A549 (cell line): ENCODE measurements around the gene TRPM4. TPM values are rescaled to one million over a fixed set of nuclear protein-coding genes. Genes with fewer than 3 reads are reported as not detected.

ENCODE experiments used
- ATAC-seq, 2 experiments: fragments of 200-7000 bp in 1 of 2; fragments of >200 bp in 1 of 2; cut with Nextera tagmentation in 1 of 2; cut with Tn5 transposase in 1 of 2; 3 replicates each; pipeline versions ENCODE4 v1.8.0 to v1.9.1; 2018 to 2020; ENCODE audit warnings: mild to moderate bottlenecking in 1 of 2, moderate library complexity in 1 of 2
- CTCF ChIA-PET: fragments of 300-600 bp; sonication (Branson Sonifier 250); formaldehyde crosslinking; extraction: SDS; loops from one replicate; lab custom pipeline; 2021; ENCODE audit warnings: antibody characterized with exemption, inconsistent platforms; lab: Yijun Ruan, JAX
- POLR2A ChIA-PET: fragments of 350-600 bp; formaldehyde crosslinking; extraction: SDS; loops from one replicate; lab custom pipeline; 2021; ENCODE audit warnings: antibody characterized with exemption, inconsistent platforms; lab: Yijun Ruan, JAX
- DNase-seq, 2 experiments: peaks; one replicate each; pipeline versions ENCODE4 v3.0.0 to v3.0.0-alpha.2; 2011 to 2016; ENCODE audit warnings: low read depth in 1 of 2, low spot score in 1 of 2
- FAIRE-seq: peaks from 2 replicates; lab custom pipeline; 2011; peaks lifted over from hg19 to GRCh38; lab: Jason Lieb, UNC
- H3K27ac ChIP-seq, 2 experiments: fragments of >200 bp; sonication (Bioruptor Twin); formaldehyde crosslinking; 3 replicates each; pipeline ENCODE4 v1.5.1; 2016 to 2017
- H3K4me1 ChIP-seq: fragments of >200 bp; sonication (Bioruptor Twin); formaldehyde crosslinking; 3 replicates; pipeline ENCODE4 v1.6.1; 2016
- H3K4me2 ChIP-seq: fragments of >200 bp; sonication (Bioruptor Twin); formaldehyde crosslinking; 3 replicates; pipeline ENCODE4 v1.6.1; 2016
- H3K4me3 ChIP-seq: fragments of >200 bp; sonication (Bioruptor Twin); formaldehyde crosslinking; 3 replicates; pipeline ENCODE4 v1.5.1; 2016
- H3K9me3 ChIP-seq: fragments of >200 bp; sonication (Bioruptor Twin); formaldehyde crosslinking; 3 replicates; pipeline ENCODE4 v1.6.1; 2016
- EHF ChIP-seq: fragments of 250-450 bp; sonication (Bioruptor Pico); IDR thresholded peaks from 2 replicates; pipeline ENCODE4 v1.5.0; 2020; ENCODE audit warnings: mild to moderate bottlenecking
- ELK1 ChIP-seq: fragments of 150-350 bp; IDR thresholded peaks from 2 replicates; pipeline ENCODE4 v1.6.1; 2014; ENCODE audit warnings: low read depth, mild to moderate bottlenecking, low read length
- EP300 ChIP-seq, 2 experiments: fragments of >200 bp; sonication (Bioruptor Twin); formaldehyde crosslinking; IDR thresholded peaks; 2 replicates in 1 of 2; 3 replicates in 1 of 2; pipeline ENCODE4 v1.6.1; 2016 to 2017
- HEYL ChIP-seq: fragments of 250-450 bp; sonication (Bioruptor Pico); IDR thresholded peaks from 2 replicates; pipeline ENCODE4 v1.8.0; 2021; ENCODE audit warnings: mild to moderate bottlenecking, moderate library complexity
- MYC ChIP-seq: IDR thresholded peaks from 2 replicates; pipeline ENCODE4 v1.6.1; 2012; ENCODE audit warnings: mild to moderate bottlenecking, inconsistent platforms, low read length, improper control_type of control experiment, borderline replicate concordance
- SMC3 ChIP-seq: fragments of >200 bp; sonication (Bioruptor Twin); formaldehyde crosslinking; IDR thresholded peaks from 3 replicates; pipeline ENCODE4 v1.6.1; 2018; ENCODE audit warnings: inconsistent platforms
- TFCP2L1 ChIP-seq: fragments of 250-450 bp; sonication (Bioruptor Pico); IDR thresholded peaks from 2 replicates; pipeline ENCODE4 v1.5.0; 2021; ENCODE audit warnings: mild to moderate bottlenecking
- ZNF302 ChIP-seq: fragments of 250-450 bp; sonication (Bioruptor Pico); IDR thresholded peaks from 2 replicates; pipeline ENCODE4 v1.9.0; 2021; ENCODE audit warnings: inconsistent platforms, mild to moderate bottlenecking, moderate library complexity
- WGBS: methylation state at CpG from one replicate; pipeline ENCODE4 v1.1.6; 2017; ENCODE audit errors: missing lambda C conversion rate; 5-methylcytosine and 5-hydroxymethylcytosine counted together
- polyA plus RNA-seq, 4 experiments: library from polyadenylated mRNA; depleted of rRNA in 3 of 4; stranded (reverse); fragments of >200 nt; fragmentation: RNase III in 1 of 4; extraction: RNeasy Plus Mini Kit Qiagen cat#74134 plus additional on column Dnase treatment in 1 of 4; gene quantifications; 2 replicates in 3 of 4; 3 replicates in 1 of 4; pipeline ENCODE4 v1.2.3, GENCODE V29; 2011 to 2017
- TF ChIP-seq, protein P1 (sequence below): fragments of 200-600 bp; sonication (generic); IDR thresholded peaks from 2 replicates; pipeline ENCODE4 v1.6.1; 2016; ENCODE audit warnings: antibody characterized with exemption, mild to moderate bottlenecking, moderate library complexity
- TF ChIP-seq, protein P2 (sequence below): fragments of 250-450 bp; sonication (Bioruptor Pico); IDR thresholded peaks from 2 replicates; pipeline ENCODE4 v1.5.0; 2020; ENCODE audit warnings: low read depth, mild to moderate bottlenecking, moderate library complexity
- TF ChIP-seq, protein P3 (sequence below): fragments of >200 bp; sonication (Bioruptor Twin); formaldehyde crosslinking; IDR thresholded peaks from 3 replicates; pipeline ENCODE4 v1.6.1; 2016

The TRPM4 gene
- polyA plus RNA-seq, 2 of the 4 experiments (the other 2 are of a cell fraction), result 4.7 to 9.1 TPM

GRCh38 chr19:49132974-49133609 lies 24.5 kb upstream of the TRPM4 start (continued):
- TF ChIP-seq, protein P1, sequence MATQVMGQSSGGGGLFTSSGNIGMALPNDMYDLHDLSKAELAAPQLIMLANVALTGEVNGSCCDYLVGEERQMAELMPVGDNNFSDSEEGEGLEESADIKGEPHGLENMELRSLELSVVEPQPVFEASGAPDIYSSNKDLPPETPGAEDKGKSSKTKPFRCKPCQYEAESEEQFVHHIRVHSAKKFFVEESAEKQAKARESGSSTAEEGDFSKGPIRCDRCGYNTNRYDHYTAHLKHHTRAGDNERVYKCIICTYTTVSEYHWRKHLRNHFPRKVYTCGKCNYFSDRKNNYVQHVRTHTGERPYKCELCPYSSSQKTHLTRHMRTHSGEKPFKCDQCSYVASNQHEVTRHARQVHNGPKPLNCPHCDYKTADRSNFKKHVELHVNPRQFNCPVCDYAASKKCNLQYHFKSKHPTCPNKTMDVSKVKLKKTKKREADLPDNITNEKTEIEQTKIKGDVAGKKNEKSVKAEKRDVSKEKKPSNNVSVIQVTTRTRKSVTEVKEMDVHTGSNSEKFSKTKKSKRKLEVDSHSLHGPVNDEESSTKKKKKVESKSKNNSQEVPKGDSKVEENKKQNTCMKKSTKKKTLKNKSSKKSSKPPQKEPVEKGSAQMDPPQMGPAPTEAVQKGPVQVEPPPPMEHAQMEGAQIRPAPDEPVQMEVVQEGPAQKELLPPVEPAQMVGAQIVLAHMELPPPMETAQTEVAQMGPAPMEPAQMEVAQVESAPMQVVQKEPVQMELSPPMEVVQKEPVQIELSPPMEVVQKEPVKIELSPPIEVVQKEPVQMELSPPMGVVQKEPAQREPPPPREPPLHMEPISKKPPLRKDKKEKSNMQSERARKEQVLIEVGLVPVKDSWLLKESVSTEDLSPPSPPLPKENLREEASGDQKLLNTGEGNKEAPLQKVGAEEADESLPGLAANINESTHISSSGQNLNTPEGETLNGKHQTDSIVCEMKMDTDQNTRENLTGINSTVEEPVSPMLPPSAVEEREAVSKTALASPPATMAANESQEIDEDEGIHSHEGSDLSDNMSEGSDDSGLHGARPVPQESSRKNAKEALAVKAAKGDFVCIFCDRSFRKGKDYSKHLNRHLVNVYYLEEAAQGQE, result no peak
- TF ChIP-seq SMC3, result no peak
- TF ChIP-seq, all 56 proteins: peak for 0

DNA sequence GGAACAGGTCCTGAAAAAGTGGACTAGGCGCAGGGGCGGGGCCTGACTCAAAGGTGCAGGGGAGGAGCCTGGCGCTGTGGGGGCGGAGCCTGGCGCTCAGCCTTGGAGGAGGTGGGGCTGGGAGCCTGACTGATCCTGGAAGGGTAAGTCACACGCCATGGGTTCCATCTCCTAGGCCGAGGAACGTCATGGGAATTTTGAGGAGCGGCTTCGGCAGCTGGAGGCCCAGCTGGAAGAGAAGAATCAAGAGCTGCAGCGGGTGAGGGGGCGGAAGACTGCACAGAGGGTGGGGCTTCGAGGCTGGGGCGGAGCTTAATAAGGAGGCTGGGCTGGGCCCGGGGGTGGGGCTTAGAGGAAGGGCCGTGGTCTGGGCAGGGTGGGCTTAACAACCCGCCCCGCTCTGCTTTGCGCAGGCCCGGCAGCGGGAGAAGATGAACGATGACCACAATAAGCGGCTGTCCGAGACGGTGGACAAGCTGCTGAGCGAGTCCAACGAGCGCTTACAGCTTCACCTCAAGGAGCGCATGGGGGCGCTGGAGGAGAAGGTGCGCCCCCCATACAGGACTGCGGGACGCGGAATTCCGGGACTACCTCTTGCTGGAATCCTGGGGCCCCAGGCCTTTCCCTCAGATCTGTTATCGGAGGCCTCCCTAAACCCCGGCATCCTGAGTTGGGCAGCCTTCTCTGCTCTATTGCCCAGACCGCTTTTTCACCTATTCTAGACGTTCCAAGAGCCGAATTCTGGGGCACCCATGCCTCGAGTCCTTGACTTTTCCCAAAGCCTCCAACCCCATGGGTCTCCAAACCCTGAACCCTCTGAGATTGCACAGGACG lies 23.8 kb upstream of the TRPM4 start:
- ATAC-seq, result peak; percentile 58 to 76
- FAIRE-seq, result no peak
- ChIA-PET POLR2A (no interaction called here), CTCF (interaction anchor here (0.9 to 21.0 kb wide), 10 partner anchors 11 to 134 kb away, joined by 3 to 298 read pairs (median 6); partner anchors contain the start of gene LIN7B)
- peak overlapping the region; percentile 6 to 54; a peak in 3 of 6 replicates for H3K27ac ChIP-seq
- no peaks in the 10 kb centered on the region for H3K4me1 ChIP-seq
- TF ChIP-seq EP300 (IDR thresholded peaks at IDR 0.05) (no peak), HEYL (CRISPR knock-in tag) (no peak), ELK1 (no peak)
- TF ChIP-seq, protein P2, sequence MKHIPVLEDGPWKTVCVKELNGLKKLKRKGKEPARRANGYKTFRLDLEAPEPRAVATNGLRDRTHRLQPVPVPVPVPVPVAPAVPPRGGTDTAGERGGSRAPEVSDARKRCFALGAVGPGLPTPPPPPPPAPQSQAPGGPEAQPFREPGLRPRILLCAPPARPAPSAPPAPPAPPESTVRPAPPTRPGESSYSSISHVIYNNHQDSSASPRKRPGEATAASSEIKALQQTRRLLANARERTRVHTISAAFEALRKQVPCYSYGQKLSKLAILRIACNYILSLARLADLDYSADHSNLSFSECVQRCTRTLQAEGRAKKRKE (CRISPR knock-in tag), result no peak
- peak; percentile 72 to 73 for DNase-seq
- peak overlapping the region; percentile 17 for H3K4me3 ChIP-seq
- H3K9me3 ChIP-seq, result no peaks in the 10 kb centered on the region
- 69% methylated on average over 41 of the region's 42 CpGs for WGBS
- peak overlapping the region; percentile 53 for H3K4me2 ChIP-seq

- Histone ChIP-seq H3K27ac (0 out of 6 replicates have a peak overlapping the region, but pooled peaks of 1 of the 2 experiments have one; percentile 12), H3K4me2 (no peak overlapping the region), H3K4me1 (no peaks in the 10 kb centered on the region), H3K4me3 (no peak overlapping the region), H3K9me3 (no peaks in the 10 kb centered on the region)
- ChIA-PET POLR2A (no interaction called here), CTCF (interaction anchor here (0.8 to 21.0 kb wide), 12 partner anchors 10 to 142 kb away, joined by 3 to 298 read pairs (median 6); partner anchors contain the start of genes GYS1, LIN7B and RUVBL2)
- 82% methylated on average over 5 of the region's 5 CpGs for WGBS
- ATAC-seq, result no peak; a peak in 1 of 6 replicates
- TF ChIP-seq TFCP2L1 (CRISPR knock-in tag) (no peak), EHF (CRISPR knock-in tag) (no peak), MYC (no peak), ZNF302 (no peak)
- TF ChIP-seq, protein P3, sequence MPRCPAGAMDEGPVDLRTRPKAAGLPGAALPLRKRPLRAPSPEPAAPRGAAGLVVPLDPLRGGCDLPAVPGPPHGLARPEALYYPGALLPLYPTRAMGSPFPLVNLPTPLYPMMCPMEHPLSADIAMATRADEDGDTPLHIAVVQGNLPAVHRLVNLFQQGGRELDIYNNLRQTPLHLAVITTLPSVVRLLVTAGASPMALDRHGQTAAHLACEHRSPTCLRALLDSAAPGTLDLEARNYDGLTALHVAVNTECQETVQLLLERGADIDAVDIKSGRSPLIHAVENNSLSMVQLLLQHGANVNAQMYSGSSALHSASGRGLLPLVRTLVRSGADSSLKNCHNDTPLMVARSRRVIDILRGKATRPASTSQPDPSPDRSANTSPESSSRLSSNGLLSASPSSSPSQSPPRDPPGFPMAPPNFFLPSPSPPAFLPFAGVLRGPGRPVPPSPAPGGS, result no peak
- FAIRE-seq, result no peak
- no peak for DNase-seq
These were observed 21.9 kb upstream of the TRPM4 start for GRCh38 chr19:49135686-49136085.
